ENCODE data around the gene IL1R1.
A peak's percentile ranks its signal among the peaks of the same experiment; 100 is the strongest.

Gene IL1R1

GRCh38 chr2:102131564-102131963 is 11.0 kb upstream of the IL1R1 start:
- H3K4me3 ChIP-seq (ENCODE audit: low read depth in 1 of 2, low read length in 1 of 2) = no peak overlapping the region
- no peak overlapping the region for H3K27ac ChIP-seq
- H3K4me1 ChIP-seq (ENCODE audit: control insufficient read depth in 1 of 2, insufficient read depth in 1 of 2, low read depth in 1 of 2, low read length in 1 of 2) = peaks cover 25 to 30% of the 10 kb centered on the region in 2 experiments
- H3K9me3 ChIP-seq = no peaks in the 10 kb centered on the region
- no peaks in the 10 kb centered on the region for H3K36me3 ChIP-seq
- TF ChIP-seq, protein P1, sequence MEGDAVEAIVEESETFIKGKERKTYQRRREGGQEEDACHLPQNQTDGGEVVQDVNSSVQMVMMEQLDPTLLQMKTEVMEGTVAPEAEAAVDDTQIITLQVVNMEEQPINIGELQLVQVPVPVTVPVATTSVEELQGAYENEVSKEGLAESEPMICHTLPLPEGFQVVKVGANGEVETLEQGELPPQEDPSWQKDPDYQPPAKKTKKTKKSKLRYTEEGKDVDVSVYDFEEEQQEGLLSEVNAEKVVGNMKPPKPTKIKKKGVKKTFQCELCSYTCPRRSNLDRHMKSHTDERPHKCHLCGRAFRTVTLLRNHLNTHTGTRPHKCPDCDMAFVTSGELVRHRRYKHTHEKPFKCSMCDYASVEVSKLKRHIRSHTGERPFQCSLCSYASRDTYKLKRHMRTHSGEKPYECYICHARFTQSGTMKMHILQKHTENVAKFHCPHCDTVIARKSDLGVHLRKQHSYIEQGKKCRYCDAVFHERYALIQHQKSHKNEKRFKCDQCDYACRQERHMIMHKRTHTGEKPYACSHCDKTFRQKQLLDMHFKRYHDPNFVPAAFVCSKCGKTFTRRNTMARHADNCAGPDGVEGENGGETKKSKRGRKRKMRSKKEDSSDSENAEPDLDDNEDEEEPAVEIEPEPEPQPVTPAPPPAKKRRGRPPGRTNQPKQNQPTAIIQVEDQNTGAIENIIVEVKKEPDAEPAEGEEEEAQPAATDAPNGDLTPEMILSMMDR (IDR thresholded peaks at IDR 0.05) = no peak
- H3K27me3 ChIP-seq = no peaks in the 10 kb centered on the region

DNA sequence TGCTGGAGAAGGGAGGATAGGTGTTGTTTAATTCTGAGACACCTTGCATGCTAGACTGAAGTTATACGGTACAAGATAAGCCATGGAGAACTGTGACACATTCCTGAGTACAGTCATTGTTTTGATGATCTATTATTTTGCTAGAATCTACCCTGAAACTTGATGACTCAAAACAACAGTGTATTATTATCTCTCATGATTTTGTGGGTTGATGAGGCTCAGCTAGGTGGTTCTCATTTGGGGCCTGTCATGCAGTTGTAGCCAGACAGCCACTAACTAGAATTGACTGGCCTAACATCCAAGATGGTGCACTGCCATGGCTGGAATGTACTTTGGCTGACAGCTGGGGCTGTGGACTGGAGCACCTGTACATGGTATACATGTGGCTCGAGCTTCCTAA is 5.4 kb upstream of the IL1R1 start:
- Histone ChIP-seq H3K27me3 (no peaks in the 10 kb centered on the region), H3K4me3 (ENCODE audit: low read depth in 1 of 2, low read length in 1 of 2) (no peak overlapping the region), H3K36me3 (no peaks in the 10 kb centered on the region), H3K27ac (peak overlapping the region; percentile 93), H3K4me1 (ENCODE audit: control insufficient read depth in 1 of 2, insufficient read depth in 1 of 2, low read depth in 1 of 2, low read length in 1 of 2) (peaks cover 56 to 58% of the 10 kb centered on the region in 2 experiments), H3K9me3 (no peaks in the 10 kb centered on the region)
- TF ChIP-seq, protein P1 (IDR thresholded peaks at IDR 0.05) = no peak

GRCh38 chr2:102138331-102138730 is 4.2 kb upstream of the IL1R1 start:
- peak overlapping the region; percentile 93 for H3K27ac ChIP-seq
- H3K36me3 ChIP-seq = no peaks in the 10 kb centered on the region
- TF ChIP-seq, protein P1 (IDR thresholded peaks at IDR 0.05) = no peak
- no peaks in the 10 kb centered on the region for H3K27me3 ChIP-seq
- H3K9me3 ChIP-seq = no peaks in the 10 kb centered on the region
- peaks cover 63 to 64% of the 10 kb centered on the region in 2 experiments for H3K4me1 ChIP-seq (ENCODE audit: control insufficient read depth in 1 of 2, insufficient read depth in 1 of 2, low read depth in 1 of 2, low read length in 1 of 2)
- no peak overlapping the region for H3K4me3 ChIP-seq (ENCODE audit: low read depth in 1 of 2, low read length in 1 of 2)

GRCh38 chr2:102139851-102140250 is 2.7 kb upstream of the IL1R1 start:
- no peaks in the 10 kb centered on the region for H3K36me3 ChIP-seq
- H3K27ac ChIP-seq = peak overlapping the region; percentile 93
- H3K4me3 ChIP-seq (ENCODE audit: low read depth in 1 of 2, low read length in 1 of 2) = no peak overlapping the region
- H3K9me3 ChIP-seq = no peaks in the 10 kb centered on the region
- TF ChIP-seq, protein P1 (IDR thresholded peaks at IDR 0.05) = no peak
- no peaks in the 10 kb centered on the region for H3K27me3 ChIP-seq
- H3K4me1 ChIP-seq (ENCODE audit: control insufficient read depth in 1 of 2, insufficient read depth in 1 of 2, low read depth in 1 of 2, low read length in 1 of 2) = peaks cover 72 to 76% of the 10 kb centered on the region in 2 experiments

DNA sequence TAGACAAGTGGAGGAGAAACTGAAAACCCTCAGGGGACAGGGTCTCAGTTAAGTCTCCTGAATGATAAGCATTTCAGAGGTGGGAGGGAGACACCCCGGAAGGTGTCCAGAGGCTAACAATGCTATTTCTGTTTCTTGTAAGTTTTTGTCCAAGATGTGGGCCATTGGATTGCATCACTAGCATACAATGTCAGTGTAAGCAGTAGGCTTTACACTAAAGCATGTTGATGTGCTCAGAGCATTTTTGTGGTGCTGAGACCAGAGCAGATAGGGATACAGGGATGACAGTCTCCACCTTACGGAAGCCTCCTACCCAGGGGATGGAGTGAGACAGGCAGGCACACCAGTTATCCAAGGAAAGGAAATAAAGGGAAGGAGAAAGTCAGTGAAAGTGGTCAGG is 2.2 kb upstream of the IL1R1 start:
- H3K27ac ChIP-seq = peak overlapping the region; percentile 93
- H3K36me3 ChIP-seq = no peaks in the 10 kb centered on the region
- TF ChIP-seq, protein P1 (IDR thresholded peaks at IDR 0.05) = no peak
- no peak overlapping the region for H3K4me3 ChIP-seq (ENCODE audit: low read depth in 1 of 2, low read length in 1 of 2)
- H3K4me1 ChIP-seq (ENCODE audit: control insufficient read depth in 1 of 2, insufficient read depth in 1 of 2, low read depth in 1 of 2, low read length in 1 of 2) = peaks cover 72 to 77% of the 10 kb centered on the region in 2 experiments
- no peaks in the 10 kb centered on the region for H3K27me3 ChIP-seq
- no peaks in the 10 kb centered on the region for H3K9me3 ChIP-seq

All from neutrophil (primary cell).